Effector memory CD4-positive, alpha-beta T cell (primary cell): ENCODE results near the gene TBC1D17.

Source experiments
- DNase-seq, 3 donors: peaks; one replicate each; pipeline ENCODE4 v3.0.0-alpha.2; 2020
- H3K27ac ChIP-seq: 2 replicates; pipeline ENCODE4 v1.7.0; 2013; ENCODE audit warnings: mild to moderate bottlenecking, low read length, moderate library complexity; ENCODE audit not compliant: insufficient read depth, poor library complexity, severe bottlenecking
- H3K27me3 ChIP-seq: replicated peaks from 2 replicates; pipeline ENCODE4 v1.7.0; 2013; ENCODE audit warnings: mild to moderate bottlenecking, low read length; ENCODE audit not compliant: insufficient read depth, control insufficient read depth, poor library complexity, severe bottlenecking
- H3K36me3 ChIP-seq: 2 replicates; pipeline ENCODE4 v1.7.0; 2013; ENCODE audit warnings: mild to moderate bottlenecking, low read length, moderate library complexity; ENCODE audit not compliant: control insufficient read depth, insufficient read depth
- H3K4me1 ChIP-seq: 2 replicates; pipeline ENCODE4 v1.7.0; 2013; ENCODE audit warnings: low read length, mild to moderate bottlenecking; ENCODE audit not compliant: control insufficient read depth, insufficient read depth, poor library complexity, severe bottlenecking
- H3K4me3 ChIP-seq: 2 replicates; pipeline ENCODE4 v1.7.0; 2013; ENCODE audit warnings: low read length, low read depth, mild to moderate bottlenecking; ENCODE audit not compliant: insufficient read depth, poor library complexity, severe bottlenecking
- H3K9me3 ChIP-seq: 2 replicates; pipeline ENCODE4 v1.7.0; 2013; ENCODE audit warnings: mild to moderate bottlenecking, low read length, moderate library complexity; ENCODE audit not compliant: control insufficient read depth
- total RNA-seq, 3 donors: gene quantifications; one replicate each; lab custom pipeline; 2026; lab: John Stamatoyannopoulos, UW

TBC1D17 gene
- 37.3 to 60.8 (median 44.4) reads per million in 3 donors for total RNA-seq

- Histone ChIP-seq H3K9me3 (no peaks in the 10 kb centered on the region), H3K27me3 (no peaks in the 10 kb centered on the region), H3K27ac (peak within 1 kb of the TSS; percentile 98), H3K4me1 (peaks cover 11% of the 10 kb centered on the region), H3K4me3 (peak within 1 kb of the TSS; percentile 96), H3K36me3 (peaks cover 29% of the 10 kb centered on the region)
- DNase-seq, result peak; percentile 98 to 99 (median 99)
These were observed at the start of gene TBC1D17, which contains the start of gene AKT1S1 for GRCh38 chr19:49877020-49877878. TSS of gene TBC1D17 (plus strand) at chr19:49877702. CDS start at chr19:49877724, 22 bp downstream. TSS of gene AKT1S1 (minus strand) at chr19:49877355. CDS start at chr19:49873295, 4,060 bp downstream.

- no peak for DNase-seq
- no peaks in the 10 kb centered on the region for H3K9me3 ChIP-seq
- H3K27me3 ChIP-seq, result no peaks in the 10 kb centered on the region
- no peaks in the 10 kb centered on the region for H3K4me1 ChIP-seq
- H3K4me3 ChIP-seq, result no peak overlapping the region
- H3K36me3 ChIP-seq, result peaks cover 50% of the 10 kb centered on the region
- H3K27ac ChIP-seq, result no peak overlapping the region
These were observed 48.3 kb upstream of the TBC1D17 start for GRCh38 chr19:49829200-49829599.

- no peak for DNase-seq
- no peaks in the 10 kb centered on the region for H3K9me3 ChIP-seq
- no peaks in the 10 kb centered on the region for H3K4me1 ChIP-seq
- H3K27ac ChIP-seq, result no peak overlapping the region
- peaks cover 55% of the 10 kb centered on the region for H3K36me3 ChIP-seq
- no peaks in the 10 kb centered on the region for H3K27me3 ChIP-seq
- H3K4me3 ChIP-seq, result no peak overlapping the region
These were observed 47.8 kb upstream of the TBC1D17 start for GRCh38 chr19:49829721-49830120.

GRCh38 chr19:49830766-49831165 lies 46.7 kb upstream of the TBC1D17 start:
- H3K4me1 ChIP-seq, result no peaks in the 10 kb centered on the region
- H3K9me3 ChIP-seq, result no peaks in the 10 kb centered on the region
- no peaks in the 10 kb centered on the region for H3K27me3 ChIP-seq
- DNase-seq, result no peak
- H3K36me3 ChIP-seq, result peaks cover 65% of the 10 kb centered on the region
- H3K27ac ChIP-seq, result no peak overlapping the region
- no peak overlapping the region for H3K4me3 ChIP-seq

GRCh38 chr19:49831592-49831991 lies 45.9 kb upstream of the TBC1D17 start:
- H3K9me3 ChIP-seq, result no peaks in the 10 kb centered on the region
- no peak for DNase-seq
- no peak overlapping the region for H3K4me3 ChIP-seq
- peaks cover 73% of the 10 kb centered on the region for H3K36me3 ChIP-seq
- no peaks in the 10 kb centered on the region for H3K4me1 ChIP-seq
- no peak overlapping the region for H3K27ac ChIP-seq
- H3K27me3 ChIP-seq, result no peaks in the 10 kb centered on the region

GRCh38 chr19:49832556-49832955 lies 44.9 kb upstream of the TBC1D17 start:
- Histone ChIP-seq H3K4me3 (no peak overlapping the region), H3K36me3 (peaks cover 76% of the 10 kb centered on the region), H3K27me3 (no peaks in the 10 kb centered on the region), H3K9me3 (no peaks in the 10 kb centered on the region), H3K4me1 (no peaks in the 10 kb centered on the region), H3K27ac (no peak overlapping the region)
- DNase-seq, result no peak

- no peaks in the 10 kb centered on the region for H3K9me3 ChIP-seq
- peaks cover 80% of the 10 kb centered on the region for H3K36me3 ChIP-seq
These were observed 43.9 kb upstream of the TBC1D17 start for GRCh38 chr19:49833599-49833998.

GRCh38 chr19:49835562-49835961 lies 41.9 kb upstream of the TBC1D17 start:
- DNase-seq, result no peak
- Histone ChIP-seq H3K27me3 (no peaks in the 10 kb centered on the region), H3K27ac (no peak overlapping the region), H3K4me1 (no peaks in the 10 kb centered on the region), H3K36me3 (peaks cover 75% of the 10 kb centered on the region), H3K4me3 (no peak overlapping the region), H3K9me3 (no peaks in the 10 kb centered on the region)

More at GRCh38 chr19:49833599-49833998, 43.9 kb upstream of the TBC1D17 start:
- DNase-seq, result no peak
- Histone ChIP-seq H3K27me3 (no peaks in the 10 kb centered on the region), H3K4me1 (no peaks in the 10 kb centered on the region), H3K27ac (no peak overlapping the region), H3K4me3 (no peak overlapping the region)

GRCh38 chr19:49836176-49837008 lies 41.1 kb upstream of the TBC1D17 start:
- Histone ChIP-seq H3K4me1 (no peaks in the 10 kb centered on the region), H3K4me3 (no peak overlapping the region), H3K27me3 (no peaks in the 10 kb centered on the region), H3K9me3 (no peaks in the 10 kb centered on the region), H3K36me3 (peaks cover 67% of the 10 kb centered on the region), H3K27ac (no peak overlapping the region)
- DNase-seq, result no peak

GRCh38 chr19:49837009-49837310 lies 40.5 kb upstream of the TBC1D17 start:
- Histone ChIP-seq H3K9me3 (no peaks in the 10 kb centered on the region), H3K27me3 (no peaks in the 10 kb centered on the region), H3K27ac (no peak overlapping the region), H3K4me1 (no peaks in the 10 kb centered on the region), H3K36me3 (peaks cover 61% of the 10 kb centered on the region), H3K4me3 (no peak overlapping the region)
- no peak for DNase-seq
